Osteocyte (in vitro differentiated cells): ENCODE measurements around the gene HMG20A. TPM values are rescaled to one million over a fixed set of nuclear protein-coding genes. Genes with fewer than 3 reads are reported as not detected.

Source experiments
- DNase-seq: peaks from one replicate; pipeline ENCODE4 v3.0.0; 2021; ENCODE audit warnings: mixed read lengths; ENCODE audit not compliant: unreplicated experiment; ENCODE audit errors: extremely low spot score
- H3K27ac Mint-ChIP-seq: one replicate; pipeline ENCODE4 v1.8.0; 2021; ENCODE audit warnings: mild to moderate bottlenecking, mixed read lengths; ENCODE audit not compliant: unreplicated experiment
- H3K27me3 Mint-ChIP-seq: one replicate; pipeline ENCODE4 v1.8.0; 2021; ENCODE audit warnings: mixed read lengths; ENCODE audit not compliant: unreplicated experiment
- H3K36me3 Mint-ChIP-seq: one replicate; pipeline ENCODE4 v1.8.0; 2021; ENCODE audit warnings: mixed read lengths; ENCODE audit not compliant: unreplicated experiment
- H3K4me1 Mint-ChIP-seq: one replicate; pipeline ENCODE4 v1.8.0; 2021; ENCODE audit warnings: mixed read lengths; ENCODE audit not compliant: unreplicated experiment
- H3K4me3 Mint-ChIP-seq: one replicate; pipeline ENCODE4 v1.8.0; 2021; ENCODE audit warnings: mild to moderate bottlenecking, moderate library complexity, mixed read lengths; ENCODE audit not compliant: unreplicated experiment
- H3K9me3 Mint-ChIP-seq: one replicate; pipeline ENCODE4 v1.8.0; 2021; ENCODE audit warnings: mixed read lengths; ENCODE audit not compliant: unreplicated experiment
- CTCF ChIP-seq: fragments of 200-600 bp; sonication (generic); IDR thresholded peaks from 2 replicates; pipeline ENCODE4 v1.5.0; 2021; ENCODE audit warnings: antibody characterized with exemption, mild to moderate bottlenecking, moderate library complexity
- total RNA-seq: library from RNA; stranded (reverse); gene quantifications from 2 replicates; pipeline ENCODE4 v1.2.1, GENCODE V29; 2021

Gene HMG20A
- total RNA-seq, 1 donor from 2014 or later, result 49.5 TPM

GRCh38 chr15:77474310-77474988 lies 53.8 kb downstream of the HMG20A start:
- no peak for TF ChIP-seq CTCF
- no peaks in the 10 kb centered on the region for H3K27me3 Mint-ChIP-seq
- H3K9me3 Mint-ChIP-seq, result no peaks in the 10 kb centered on the region
- H3K27ac Mint-ChIP-seq, result no peak overlapping the region
- H3K4me3 Mint-ChIP-seq, result no peak overlapping the region
- DNase-seq, result no peak
- H3K36me3 Mint-ChIP-seq, result peaks cover 55% of the 10 kb centered on the region
- peaks cover 10% of the 10 kb centered on the region for H3K4me1 Mint-ChIP-seq

DNA sequence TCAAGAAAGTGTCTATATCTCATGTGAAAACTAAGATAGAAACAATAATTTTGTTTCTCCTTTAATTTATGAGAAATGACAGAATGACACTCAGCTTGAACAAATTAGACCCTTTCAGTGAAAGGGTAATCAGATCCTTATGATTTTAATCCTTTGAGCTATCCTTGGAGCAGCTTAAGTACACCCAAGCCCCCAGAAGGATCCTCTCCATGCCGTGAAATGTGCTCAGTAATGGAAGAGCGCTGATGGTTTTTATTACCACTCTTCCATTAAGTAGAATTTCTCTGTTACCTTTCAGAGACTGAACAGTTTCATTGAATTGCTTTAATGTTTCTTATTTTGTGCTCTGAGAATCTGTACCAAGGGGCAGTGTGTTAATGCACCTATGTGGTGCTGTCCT lies 54.3 kb downstream of the HMG20A start:
- DNase-seq, result no peak
- Mint-ChIP-seq H3K9me3 (no peaks in the 10 kb centered on the region), H3K27me3 (no peaks in the 10 kb centered on the region), H3K4me1 (peaks cover 10% of the 10 kb centered on the region), H3K4me3 (no peak overlapping the region), H3K27ac (no peak overlapping the region), H3K36me3 (peaks cover 55% of the 10 kb centered on the region)
- TF ChIP-seq CTCF, result no peak

DNA sequence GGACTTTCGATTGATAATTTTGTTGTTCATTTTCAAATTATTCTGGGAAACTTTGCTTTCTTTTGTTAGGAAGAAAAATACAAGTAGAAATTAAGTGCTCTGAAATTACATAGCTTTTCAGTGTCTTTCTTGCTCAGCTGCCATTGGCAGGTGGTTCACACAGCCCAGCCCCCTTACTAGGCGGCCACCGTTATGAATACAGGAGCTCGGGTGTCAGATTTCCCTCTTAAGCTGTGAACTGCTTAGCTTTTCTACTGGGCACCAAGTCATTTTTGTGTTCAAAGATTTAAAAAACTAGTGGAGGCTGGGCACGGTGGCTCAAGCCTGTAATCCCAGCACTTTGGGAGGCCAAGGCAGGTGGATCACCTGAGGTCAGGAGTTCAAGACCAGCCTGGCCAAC lies 55.2 kb downstream of the HMG20A start:
- peaks cover 10% of the 10 kb centered on the region for H3K4me1 Mint-ChIP-seq
- no peak for TF ChIP-seq CTCF
- no peak for DNase-seq
- H3K27ac Mint-ChIP-seq, result no peak overlapping the region
- H3K36me3 Mint-ChIP-seq, result peaks cover 51% of the 10 kb centered on the region
- H3K27me3 Mint-ChIP-seq, result no peaks in the 10 kb centered on the region
- no peaks in the 10 kb centered on the region for H3K9me3 Mint-ChIP-seq
- H3K4me3 Mint-ChIP-seq, result no peak overlapping the region

DNA sequence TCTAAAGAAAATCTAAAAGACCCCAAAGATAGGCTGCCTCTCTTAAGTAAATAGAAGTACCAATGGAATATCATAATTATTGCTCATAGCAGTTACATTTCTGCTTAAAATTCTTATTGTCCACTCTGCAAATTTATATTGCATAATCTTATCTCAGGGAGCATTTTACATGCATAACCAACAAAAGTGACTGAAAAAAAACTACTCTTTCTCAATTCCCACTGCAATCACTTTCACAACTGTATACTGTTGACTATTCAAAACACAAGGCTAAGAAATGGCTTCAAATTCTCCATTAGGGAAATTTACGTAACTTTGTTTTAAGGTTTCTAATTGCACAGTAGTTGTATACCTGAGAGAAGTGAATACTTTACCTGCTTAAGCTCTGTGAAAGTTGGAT lies 56.3 kb downstream of the HMG20A start:
- H3K4me3 Mint-ChIP-seq, result no peak overlapping the region
- TF ChIP-seq CTCF, result no peak
- H3K36me3 Mint-ChIP-seq, result peaks cover 46% of the 10 kb centered on the region
- DNase-seq, result no peak
- H3K9me3 Mint-ChIP-seq, result no peaks in the 10 kb centered on the region
- H3K27me3 Mint-ChIP-seq, result no peaks in the 10 kb centered on the region
- peaks cover 15% of the 10 kb centered on the region for H3K4me1 Mint-ChIP-seq
- no peak overlapping the region for H3K27ac Mint-ChIP-seq

- TF ChIP-seq CTCF, result no peak
- Mint-ChIP-seq H3K4me1 (peaks cover 25% of the 10 kb centered on the region), H3K27ac (no peak overlapping the region), H3K4me3 (no peak overlapping the region), H3K36me3 (peaks cover 42% of the 10 kb centered on the region), H3K9me3 (no peaks in the 10 kb centered on the region), H3K27me3 (no peaks in the 10 kb centered on the region)
- DNase-seq, result no peak
Measured at GRCh38 chr15:77478051-77478450, 57.4 kb downstream of the HMG20A start.
